NOMO-1 treated with dmso at 0.1 percent for 144 hours (cell line): ENCODE measurements around the gene PTPN9.
"Not testable (repeated sequence)": the region's sequence is repeated elsewhere in the genome, so short reads cannot be mapped to it uniquely, and the experiment has no call there.

ENCODE experiments used
- DNase-seq: peaks from one replicate; lab custom pipeline; 2025; ENCODE audit not compliant: unreplicated experiment; lab: John Stamatoyannopoulos, UW

The PTPN9 gene

DNA sequence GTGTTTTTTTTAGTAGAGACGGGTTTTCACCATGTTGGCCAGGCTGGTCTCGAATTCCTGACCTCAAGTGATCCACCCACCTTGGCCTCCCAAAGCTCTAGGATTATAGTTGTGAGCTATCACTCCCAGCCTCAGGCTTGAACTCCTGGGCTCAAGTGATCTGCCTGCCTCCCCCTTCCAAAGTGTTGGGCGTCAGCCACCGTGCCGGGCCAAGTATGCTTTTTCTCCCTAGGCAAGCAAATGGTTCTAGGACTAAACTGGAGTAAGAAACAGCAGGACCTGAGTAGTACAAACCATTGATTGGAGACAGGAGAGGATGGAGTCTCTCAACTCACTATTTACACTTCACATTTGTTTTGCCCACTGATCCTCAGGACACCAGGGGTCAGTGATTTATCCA, 4.6 kb upstream of the PTPN9 start:
- no peak for DNase-seq

DNA sequence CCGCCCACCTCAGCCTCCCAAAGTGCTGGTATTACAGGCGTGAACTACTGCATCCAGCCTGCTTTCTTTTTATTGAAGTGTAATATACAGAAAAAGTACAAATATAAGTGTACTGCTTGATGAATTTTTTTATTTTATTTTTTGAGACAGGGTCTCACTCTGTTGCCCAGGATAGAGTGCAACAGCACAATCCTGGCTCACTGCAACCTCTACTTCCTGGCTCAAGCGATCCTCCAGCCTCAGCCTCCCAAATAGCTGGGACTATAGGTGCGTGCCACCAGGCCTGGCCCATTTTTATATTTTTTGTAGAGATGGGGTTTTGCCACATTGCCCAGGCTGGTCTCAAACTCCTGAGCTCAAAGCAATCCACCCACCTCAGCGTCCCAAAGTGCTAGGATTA, 3.8 kb upstream of the PTPN9 start:
- DNase-seq, result not testable (repeated sequence)

DNA sequence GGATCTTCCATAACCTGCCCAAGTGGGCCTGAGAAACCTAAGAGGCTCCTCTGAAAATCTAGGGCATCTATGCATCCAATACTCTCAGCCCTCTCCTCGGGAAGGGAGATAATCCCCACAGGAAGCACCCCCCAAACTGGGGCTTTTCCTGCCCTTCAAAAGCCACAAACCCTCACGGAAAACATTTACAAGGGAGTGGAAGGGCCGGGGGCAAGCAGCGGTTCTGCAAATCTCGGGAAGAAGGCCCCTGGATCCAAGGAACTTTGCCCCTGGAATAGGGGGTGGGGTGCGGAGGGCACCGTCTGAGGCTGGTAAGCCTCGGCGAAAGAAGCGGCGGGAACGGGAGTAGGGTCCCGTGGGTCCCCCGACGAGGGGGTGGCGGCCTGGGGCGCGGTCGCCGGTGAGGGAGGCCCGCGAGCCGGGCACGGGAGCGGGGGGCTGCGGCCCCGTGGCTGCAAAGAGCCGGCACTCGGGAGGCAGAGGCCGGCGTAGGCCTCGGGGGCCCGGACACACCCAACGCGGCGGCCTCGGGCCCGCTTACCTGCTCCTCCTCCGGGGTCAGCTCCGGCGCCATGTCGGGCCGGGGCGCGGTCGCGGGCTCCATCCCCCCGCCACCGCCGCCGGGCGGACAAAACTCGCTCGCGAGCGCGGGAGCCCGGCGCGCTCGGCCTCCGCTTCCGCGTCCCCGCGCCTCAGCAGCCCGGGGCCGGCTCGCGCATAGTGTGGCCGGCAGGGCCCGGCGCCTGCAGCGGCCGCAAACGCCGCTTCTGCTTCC, 755 bp downstream of the PTPN9 start:
- DNase-seq, result peak; percentile 18

- DNase-seq, result peak; percentile 4
These were observed 1.5 kb downstream of the PTPN9 start for GRCh38 chr15:75577401-75578172.

DNA sequence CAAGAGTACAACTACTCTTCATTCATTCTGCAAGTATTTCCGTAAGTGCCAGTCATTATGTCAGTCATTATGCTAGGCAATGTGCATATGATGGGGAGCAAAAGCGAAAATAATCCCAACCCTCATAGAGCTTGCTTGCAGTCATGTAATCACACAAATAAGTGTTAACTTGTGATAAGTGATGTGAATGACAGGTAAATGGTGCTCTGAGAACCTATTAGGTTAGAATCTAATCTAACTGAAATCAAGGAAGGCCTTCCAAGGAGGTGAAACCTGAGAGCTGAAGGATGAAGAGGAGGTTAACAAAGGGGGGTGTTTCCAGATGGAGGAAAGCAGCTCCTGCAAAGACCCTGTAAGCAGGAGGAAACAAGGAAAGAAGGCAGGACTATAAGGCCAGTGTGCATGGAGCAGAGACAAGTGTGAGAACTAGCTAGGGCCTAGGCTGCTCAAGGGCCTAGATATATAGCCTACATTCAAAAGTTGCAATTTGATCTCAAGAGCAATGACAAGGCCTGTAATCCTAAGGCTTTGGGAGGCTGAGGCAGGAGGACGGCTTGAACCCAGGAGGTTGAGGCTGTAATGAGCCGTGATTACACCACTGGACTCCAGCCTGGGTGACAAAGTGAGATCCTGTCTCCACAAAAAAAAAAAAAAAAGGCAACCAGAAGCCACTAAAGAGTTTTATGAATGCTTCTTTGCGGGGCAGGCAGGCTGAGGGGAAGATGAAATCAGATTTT, 5.3 kb downstream of the PTPN9 start:
- no peak for DNase-seq

DNA sequence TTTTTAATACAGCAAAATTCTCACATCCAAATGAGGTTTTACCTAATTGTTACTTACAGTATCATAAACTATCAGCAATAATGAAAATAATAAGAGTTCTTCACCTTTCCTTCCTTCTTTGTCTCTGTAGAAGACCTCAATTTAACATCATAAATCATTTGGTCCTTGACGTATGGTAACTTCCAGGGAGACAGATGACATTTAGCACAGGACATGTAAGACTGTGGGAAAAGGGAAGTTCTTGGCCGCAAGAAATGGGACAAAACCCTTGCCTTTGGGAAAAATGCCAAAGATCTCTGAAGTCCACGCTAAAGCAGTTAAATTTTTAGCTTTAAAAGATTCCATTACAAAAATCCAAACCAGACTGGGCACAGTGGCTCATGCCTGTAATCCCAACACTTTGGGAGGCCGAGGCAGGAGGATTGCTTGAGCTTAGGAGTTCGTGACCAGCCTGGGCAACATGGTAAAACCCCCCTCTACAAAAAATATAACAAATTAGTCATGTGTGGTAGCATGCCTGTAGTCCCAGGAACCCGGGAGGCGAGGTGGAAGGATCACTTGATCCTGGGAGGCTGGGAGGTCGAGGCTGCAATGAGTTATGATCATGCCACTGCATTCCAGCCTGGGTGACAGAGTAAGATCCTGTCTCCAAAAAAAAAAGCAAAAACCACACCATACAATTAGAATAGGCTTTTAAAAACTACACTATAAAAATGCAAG, 8.8 kb downstream of the PTPN9 start:
- no peak for DNase-seq

- DNase-seq, result no peak
These were observed 13.8 kb downstream of the PTPN9 start for GRCh38 chr15:75565062-75565970.

- no peak for DNase-seq
These were observed 17.2 kb downstream of the PTPN9 start for GRCh38 chr15:75561888-75562287.

- DNase-seq, result not testable (repeated sequence)
These were observed 19.8 kb downstream of the PTPN9 start for GRCh38 chr15:75559360-75559759.

- DNase-seq, result not testable (repeated sequence)
These were observed 20.2 kb downstream of the PTPN9 start for GRCh38 chr15:75558955-75559354.

DNA sequence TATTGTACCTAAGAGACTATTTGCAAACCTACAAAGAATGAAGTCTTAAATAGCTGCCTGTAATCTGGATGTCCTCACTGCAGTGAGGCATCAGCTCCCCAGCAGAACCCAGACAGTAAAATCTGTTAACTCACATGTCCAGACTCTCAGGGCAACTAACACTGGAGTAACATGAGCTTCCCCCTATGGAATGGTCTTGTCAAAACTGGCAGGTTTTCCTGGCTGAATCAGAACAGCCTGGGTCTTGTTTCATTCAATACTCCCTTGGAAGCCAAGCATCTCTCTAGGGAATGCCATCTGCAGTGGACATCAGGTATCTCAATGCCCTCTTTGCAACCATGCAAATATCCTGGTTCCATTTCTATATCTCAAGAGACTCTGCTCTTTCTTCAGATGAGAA, 24.4 kb downstream of the PTPN9 start:
- DNase-seq, result no peak

- DNase-seq, result no peak
These were observed 25.5 kb downstream of the PTPN9 start for GRCh38 chr15:75553659-75554058.

- DNase-seq, result peak; percentile 40
These were observed 28.0 kb downstream of the PTPN9 start for GRCh38 chr15:75551091-75551490.

GRCh38 chr15:75545064-75545463, 34.1 kb downstream of the PTPN9 start:
- DNase-seq, result no peak

GRCh38 chr15:75544359-75544758, 34.8 kb downstream of the PTPN9 start:
- no peak for DNase-seq

GRCh38 chr15:75542949-75543545, 36.1 kb downstream of the PTPN9 start:
- not testable (repeated sequence) for DNase-seq

DNA sequence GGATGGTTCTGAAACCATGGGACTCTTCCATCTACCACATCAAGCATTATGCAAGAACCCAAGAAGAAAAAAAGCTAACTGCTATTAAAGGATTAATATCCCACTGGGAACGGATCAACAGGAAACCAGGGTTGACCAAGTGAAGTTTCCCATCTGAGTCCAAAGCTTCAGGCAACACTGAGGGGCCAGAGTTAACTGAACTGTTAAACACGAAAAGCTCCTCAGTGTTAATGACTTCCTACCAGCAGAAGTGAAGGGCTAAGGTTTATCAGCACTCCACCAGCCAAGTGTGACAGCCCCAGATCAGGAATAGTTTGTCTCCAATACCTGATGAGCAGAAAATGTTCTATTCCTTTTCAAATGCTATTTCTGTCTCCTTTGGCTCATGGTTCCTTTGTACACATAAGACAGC, 36.7 kb downstream of the PTPN9 start:
- DNase-seq, result no peak

GRCh38 chr15:75538376-75538775, 40.7 kb downstream of the PTPN9 start:
- DNase-seq, result no peak

DNA sequence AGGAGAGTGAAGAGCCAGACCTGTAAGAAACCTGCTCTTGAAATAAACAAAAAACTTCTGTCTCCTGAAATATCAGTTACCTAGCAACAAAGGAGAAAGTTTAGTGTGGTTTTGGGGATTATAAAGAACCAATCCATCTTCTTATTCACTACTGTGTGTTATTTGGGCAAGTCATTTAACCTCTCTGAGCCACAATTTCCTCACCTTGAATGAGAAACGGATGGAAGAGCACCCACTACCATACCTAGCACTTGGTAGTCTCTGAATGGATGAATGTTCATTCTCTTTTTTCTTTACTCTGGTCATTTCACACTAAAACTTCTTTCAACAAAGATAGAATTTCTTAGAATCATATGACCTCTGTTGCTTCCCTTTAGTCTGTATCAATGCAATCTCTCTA, 45.2 kb downstream of the PTPN9 start:
- DNase-seq, result no peak
